HepG2 (cell line): Measurements from ENCODE around the gene MSI2. TPM values are rescaled to one million over a fixed set of nuclear protein-coding genes. Genes with fewer than 3 reads are reported as not detected.

Experiments used
- ATF7-NPFF ChIP-seq: sonication (generic); formaldehyde crosslinking; IDR thresholded peaks from 2 replicates; pipeline ENCODE4 v1.8.1; 2023; ENCODE audit warnings: mild to moderate bottlenecking, low read depth, missing genetic modification reagents, moderate library complexity
- HNRNPUL1 ChIP-seq: fragments of 200-400 bp; formaldehyde crosslinking; IDR thresholded peaks from 2 replicates; pipeline ENCODE4 v1.6.1; 2017; ENCODE audit warnings: low read depth, mild to moderate bottlenecking, low read length, moderate library complexity
- KLF15 ChIP-seq: sonication (generic); formaldehyde crosslinking; IDR thresholded peaks from 2 replicates; pipeline ENCODE4 v1.8.1; 2023; ENCODE audit warnings: borderline replicate concordance, mild to moderate bottlenecking, inconsistent platforms, missing genetic modification reagents, mixed read lengths
- MLLT10 ChIP-seq: sonication (generic); formaldehyde crosslinking; IDR thresholded peaks from 2 replicates; pipeline ENCODE4 v1.4.0; 2020; ENCODE audit warnings: missing genetic modification reagents
- PAWR ChIP-seq: sonication (generic); formaldehyde crosslinking; IDR thresholded peaks from 2 replicates; pipeline ENCODE4 v1.4.0; 2020; ENCODE audit warnings: missing genetic modification reagents, mild to moderate bottlenecking, borderline replicate concordance
- POGZ ChIP-seq: sonication (generic); formaldehyde crosslinking; IDR thresholded peaks from 2 replicates; pipeline ENCODE4 v1.4.0; 2020; ENCODE audit warnings: mild to moderate bottlenecking, missing genetic modification reagents
- RORA ChIP-seq: sonication (generic); formaldehyde crosslinking; IDR thresholded peaks from 2 replicates; pipeline ENCODE4 v1.5.0; 2020; ENCODE audit warnings: mild to moderate bottlenecking, missing genetic modification reagents, moderate library complexity
- RXRA ChIP-seq: sonication (generic); formaldehyde crosslinking; IDR thresholded peaks from 2 replicates; pipeline ENCODE4 v1.5.1; 2020; ENCODE audit warnings: missing genetic modification reagents
- YY1 ChIP-seq: IDR thresholded peaks from 2 replicates; pipeline ENCODE4 v1.6.1; 2011; ENCODE audit warnings: low read length, low read depth, moderate library complexity, mild to moderate bottlenecking; ENCODE audit not compliant: insufficient read depth, insufficient replicate concordance
- ZBTB38 ChIP-seq: sonication (generic); formaldehyde crosslinking; IDR thresholded peaks from 2 replicates; pipeline ENCODE4 v1.5.1; 2020; ENCODE audit warnings: mild to moderate bottlenecking, missing genetic modification reagents
- ZKSCAN5 ChIP-seq: sonication (generic); formaldehyde crosslinking; IDR thresholded peaks from 2 replicates; pipeline ENCODE4 v1.5.1; 2020; ENCODE audit warnings: mild to moderate bottlenecking, missing genetic modification reagents
- ZNF317 ChIP-seq: sonication (generic); formaldehyde crosslinking; IDR thresholded peaks from 2 replicates; pipeline ENCODE4 v1.5.0; 2020; ENCODE audit warnings: mild to moderate bottlenecking, missing genetic modification reagents
- ZNF318 ChIP-seq: sonication (generic); formaldehyde crosslinking; IDR thresholded peaks from 2 replicates; pipeline ENCODE4 v1.4.0; 2020; ENCODE audit warnings: mild to moderate bottlenecking, missing genetic modification reagents
- polyA plus RNA-seq, 8 experiments: library from polyadenylated mRNA; depleted of rRNA in 3 of 8; stranded (reverse) in 7 of 8; unstranded in 1 of 8; fragments of >200 nt; fragmentation: Illumina TruSeq in 4 of 8; extraction: Trizol in 4 of 8; gene quantifications; 2 replicates each; pipeline versions ENCODE4 v1.2.1 to v1.2.3, GENCODE V29; 2011 to 2016; ENCODE audit warnings: low read depth in 4 of 8, missing spikeins in 1 of 8, mixed read lengths in 1 of 8; ENCODE audit not compliant: insufficient read depth in 1 of 8
- total RNA-seq, 5 experiments: library from RNA; depleted of rRNA; stranded (reverse); fragments of >200 nt; fragmentation: Illumina TruSeq; extraction: Trizol; gene quantifications; 2 replicates each; pipeline ENCODE4 v1.2.3, GENCODE V29; 2016; ENCODE audit warnings: low read depth in 1 of 5

MSI2 gene
- total and polyA plus RNA-seq, 2 of the 13 experiments (the other 11 are each of a cell fraction or from before 2014, with no cell fraction given): 77.5 to 78.4 TPM

- TF ChIP-seq RXRA (CRISPR knock-in tag) (no peak), POGZ (no peak), HNRNPUL1 (no peak), ATF7-NPFF (CRISPR knock-in tag) (no peak), YY1 (no peak), ZNF317 (no peak), ZNF318 (CRISPR knock-in tag) (no peak), ZBTB38 (CRISPR knock-in tag) (no peak), MLLT10 (no peak), RORA (CRISPR knock-in tag) (no peak), KLF15 (CRISPR knock-in tag) (no peak), ZKSCAN5 (CRISPR knock-in tag) (no peak), PAWR (no peak)
These were observed 12.7 kb downstream of the MSI2 start (continued) for GRCh38 chr17:57269052-57269451.
